Raji (cell line): Measurements from ENCODE around the gene PDK4.

Source experiments
- POLR2A ChIP-seq: IDR thresholded peaks from 2 replicates; pipeline ENCODE4 v1.6.1; 2011; ENCODE audit warnings: low read depth, low read length, control low read depth; ENCODE audit not compliant: insufficient read depth

PDK4 gene

DNA sequence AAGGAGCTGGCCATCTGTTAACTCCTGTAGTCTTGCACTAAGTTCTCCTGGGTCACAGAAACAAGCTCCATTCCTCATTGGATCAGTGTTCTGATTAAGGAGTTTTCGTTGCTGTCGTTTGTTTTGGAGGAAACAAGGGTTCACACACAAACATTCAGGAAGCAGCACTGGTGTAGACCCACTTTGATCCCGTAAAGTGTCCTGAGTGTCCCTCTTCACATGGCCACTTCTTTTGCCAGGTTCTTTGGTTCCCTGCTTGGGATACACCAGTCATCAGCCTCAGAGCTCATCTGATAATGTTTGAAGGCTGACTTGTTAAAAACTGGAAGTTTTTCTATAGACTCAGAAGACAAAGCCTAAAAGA, 10.9 kb downstream of the PDK4 start:
- no peak for TF ChIP-seq POLR2A

DNA sequence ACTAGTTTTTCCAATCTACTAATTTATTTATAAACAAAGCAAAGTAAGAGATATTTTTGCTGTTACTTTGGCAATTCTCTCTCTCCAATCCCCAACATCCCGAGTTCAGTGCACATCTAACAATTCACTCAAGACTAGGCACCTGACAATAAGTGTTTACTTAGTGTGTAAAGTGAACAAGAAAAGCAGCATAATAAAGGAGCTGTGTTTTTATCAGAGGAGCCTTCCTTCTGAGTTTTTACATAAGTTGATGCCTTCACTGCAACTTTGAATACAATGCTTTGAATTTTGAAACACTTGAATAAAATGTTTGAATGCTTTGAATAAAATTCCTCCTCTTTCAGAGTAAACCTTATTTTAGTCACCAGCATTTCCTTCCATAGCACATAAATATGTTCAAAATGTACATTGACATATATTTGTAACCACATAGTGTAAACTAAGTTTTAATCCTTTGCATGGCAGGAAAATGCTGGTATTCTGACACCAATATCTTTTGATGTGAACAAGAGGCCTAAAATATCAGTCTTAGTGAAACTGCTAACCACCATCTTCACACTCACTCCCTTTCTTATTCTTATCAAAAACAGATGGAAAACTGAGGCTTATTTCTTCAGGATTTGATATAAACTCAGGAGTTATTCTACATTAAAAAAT, 11.4 kb downstream of the PDK4 start:
- no peak for TF ChIP-seq POLR2A

DNA sequence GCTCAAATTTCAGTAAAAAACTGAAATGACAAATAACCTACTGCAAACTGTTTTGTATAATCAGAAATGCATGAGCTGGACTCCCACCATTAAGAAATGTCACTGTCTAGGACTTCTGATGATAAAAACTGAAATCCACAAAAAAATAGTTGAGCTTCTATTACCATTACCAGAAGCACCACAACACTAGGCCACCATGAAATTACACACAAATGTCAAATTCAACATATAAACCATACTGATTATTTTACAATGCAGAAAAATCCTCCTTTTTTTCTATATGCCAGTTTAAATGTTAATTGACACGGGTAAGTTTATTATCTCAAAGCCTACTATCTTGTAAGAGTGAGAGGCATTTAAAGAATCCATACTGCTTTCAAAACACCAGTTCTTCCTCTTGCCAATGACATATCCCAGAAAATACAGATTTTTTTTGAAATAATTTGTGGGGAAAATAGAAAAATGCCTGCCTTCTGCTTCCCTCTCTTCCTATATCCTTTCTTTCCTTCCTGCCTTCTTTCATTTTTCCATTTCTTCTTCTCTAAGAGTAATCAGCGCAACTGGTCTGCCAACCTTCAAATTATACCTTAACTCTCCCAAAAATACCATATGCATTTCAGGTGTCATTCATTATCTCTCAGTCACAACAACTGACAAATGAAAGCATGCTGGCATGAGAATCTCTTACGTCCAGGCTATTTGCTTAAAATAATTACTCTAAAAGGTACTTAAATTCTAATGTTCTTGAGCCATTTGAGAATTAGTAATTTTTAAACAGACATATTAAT, 12.3 kb downstream of the PDK4 start:
- no peak for TF ChIP-seq POLR2A

DNA sequence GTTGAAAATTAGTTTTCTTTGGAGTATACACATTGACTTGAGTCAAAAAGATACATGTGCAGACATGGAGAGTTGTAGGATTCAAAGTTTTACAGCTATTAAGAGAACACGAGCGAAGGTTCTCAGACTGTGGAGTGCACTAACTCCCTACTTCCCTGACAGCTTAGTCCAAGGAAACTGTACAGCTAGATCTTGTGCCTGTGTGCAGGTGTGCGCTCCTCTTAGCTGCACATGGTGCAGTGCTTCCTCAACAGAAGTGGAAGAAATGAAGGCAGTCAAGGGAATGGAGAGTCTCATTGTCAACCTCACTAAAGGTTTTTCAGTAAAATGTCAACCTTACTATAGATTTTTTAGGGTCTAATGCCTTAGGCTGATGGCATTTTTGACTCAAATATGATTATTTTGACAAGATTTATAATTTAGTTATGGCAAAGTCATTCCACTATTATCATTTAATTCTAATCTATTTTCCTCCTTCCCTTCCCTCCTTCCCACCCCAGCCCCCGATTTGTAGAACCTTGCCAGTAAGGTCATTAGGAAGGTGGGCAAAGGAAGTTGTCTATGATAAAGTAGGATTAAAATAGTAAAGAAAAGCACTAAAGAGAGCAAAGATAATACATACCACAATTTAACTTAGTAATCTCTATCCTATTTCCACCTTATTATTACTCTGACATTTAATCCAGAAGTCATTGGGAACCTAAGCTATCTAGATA, 13.6 kb downstream of the PDK4 start:
- TF ChIP-seq POLR2A = no peak

DNA sequence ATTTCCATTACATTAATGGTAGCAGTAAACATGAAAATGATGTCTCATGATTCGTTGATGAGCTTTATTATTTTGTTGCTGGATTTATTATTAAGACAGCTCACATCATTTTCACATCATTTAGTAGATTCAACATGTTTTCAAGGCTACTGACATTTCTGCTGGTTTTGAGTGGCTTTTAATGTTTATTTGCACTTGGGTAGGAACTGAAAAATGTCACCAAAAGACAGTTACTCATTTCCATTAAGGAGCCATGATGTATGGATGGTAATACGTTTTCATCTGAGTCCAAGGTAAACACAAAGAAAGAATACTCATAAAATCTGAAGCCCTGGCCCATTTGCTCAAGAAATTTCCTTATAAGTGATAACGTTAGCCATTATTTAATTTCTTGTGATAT, 14.8 kb downstream of the PDK4 start:
- no peak for TF ChIP-seq POLR2A

DNA sequence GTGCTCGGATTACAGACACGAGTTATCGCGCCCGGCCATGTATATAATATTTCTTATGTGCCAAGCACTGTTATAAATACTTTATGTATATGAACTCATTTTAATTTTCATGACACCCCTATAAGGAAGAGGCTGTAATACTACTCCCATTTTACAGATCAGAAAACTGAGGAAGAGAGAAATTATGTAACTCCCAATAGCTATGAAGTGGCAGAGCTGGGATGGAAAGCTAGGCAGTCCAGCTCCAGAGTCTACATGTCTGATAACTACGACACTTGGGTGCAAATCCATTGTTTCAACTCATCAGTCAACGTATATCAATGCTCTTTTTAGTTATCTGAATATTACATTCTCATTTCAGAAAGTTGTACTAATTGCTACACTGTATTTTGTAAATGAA, 17.0 kb downstream of the PDK4 start:
- no peak for TF ChIP-seq POLR2A

DNA sequence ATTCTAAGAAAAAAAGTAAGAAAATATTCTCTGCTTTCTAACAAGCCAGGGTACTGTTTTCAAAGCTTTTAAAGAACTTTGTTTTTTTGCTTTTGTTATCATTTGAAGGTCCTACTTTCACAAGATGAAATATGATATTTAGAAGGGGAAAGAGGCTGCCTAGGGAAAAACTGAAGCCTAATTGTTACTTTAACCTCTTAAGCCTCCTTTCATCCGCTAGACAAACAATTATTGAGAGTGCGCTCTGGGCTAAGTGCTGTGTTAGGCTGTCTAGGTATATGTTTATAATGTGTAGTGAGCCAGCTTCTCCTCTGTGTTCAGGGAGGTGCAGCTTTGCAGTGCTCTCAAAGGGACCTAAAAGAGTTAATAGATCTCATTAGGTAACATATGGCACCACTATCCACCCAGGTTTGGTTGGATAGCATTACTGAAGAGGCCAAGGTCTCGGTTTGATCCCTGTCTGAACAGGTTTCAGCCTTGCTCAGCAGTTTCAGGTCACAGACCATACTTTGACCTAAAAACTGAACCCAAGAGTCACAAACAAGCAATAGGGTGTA, 17.9 kb downstream of the PDK4 start:
- TF ChIP-seq POLR2A = no peak

DNA sequence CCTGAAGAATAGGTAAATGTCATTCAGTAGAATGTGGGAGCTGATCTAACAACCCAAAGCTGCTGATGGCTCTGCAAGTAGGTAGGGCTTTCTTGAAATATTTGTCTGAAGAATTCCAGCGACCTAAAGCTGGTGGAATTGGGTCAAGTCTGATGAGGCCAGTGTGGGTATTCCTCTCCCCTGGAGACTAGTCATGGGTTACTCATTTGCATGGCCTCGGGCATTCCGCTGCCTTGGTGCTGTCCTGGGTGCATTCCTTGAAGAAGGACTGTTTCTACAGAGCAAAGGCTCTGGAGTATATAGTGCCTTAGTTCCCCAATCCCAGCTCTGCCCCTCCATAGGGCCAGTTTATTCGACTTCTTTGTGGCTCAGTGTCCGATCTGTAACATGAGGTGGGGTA, 19.2 kb downstream of the PDK4 start:
- no peak for TF ChIP-seq POLR2A

DNA sequence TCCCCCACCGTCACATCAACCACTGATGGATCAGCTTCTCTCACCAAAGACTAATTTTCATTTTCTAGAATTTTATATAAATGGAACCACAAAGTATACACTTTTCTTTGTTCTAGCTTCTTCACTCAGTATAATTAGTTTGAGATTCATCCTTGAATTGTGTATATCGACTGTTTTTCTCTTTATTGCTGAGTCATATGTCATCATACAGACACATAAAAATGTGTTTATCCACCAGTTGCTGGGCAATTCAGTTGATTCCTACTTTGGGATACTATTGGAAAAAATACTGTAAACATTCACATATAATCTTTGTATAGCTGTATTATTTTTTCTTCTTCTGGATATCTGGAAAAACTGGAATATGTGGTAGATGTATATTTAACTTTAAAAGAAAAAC, 26.6 kb downstream of the PDK4 start:
- TF ChIP-seq POLR2A = no peak

DNA sequence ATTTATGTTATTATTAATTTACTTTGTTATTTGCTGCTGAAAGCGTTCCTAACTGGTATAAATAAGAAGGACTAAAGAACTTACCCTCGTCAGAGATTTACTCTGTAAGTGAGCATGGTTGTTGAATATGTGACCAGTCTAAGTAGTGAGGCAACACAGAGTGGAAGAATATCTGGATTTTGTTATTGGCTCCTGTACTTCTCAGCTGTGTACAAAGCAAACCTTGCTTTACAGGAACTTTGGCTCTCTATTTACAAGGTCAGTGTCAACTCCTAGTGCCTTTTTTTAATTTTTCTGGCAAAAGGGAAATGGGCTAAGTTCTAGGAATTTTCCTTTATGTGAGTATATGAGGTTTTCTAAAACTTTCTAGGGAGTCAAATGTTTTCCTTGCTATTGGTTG, 35.6 kb downstream of the PDK4 start:
- TF ChIP-seq POLR2A = no peak

DNA sequence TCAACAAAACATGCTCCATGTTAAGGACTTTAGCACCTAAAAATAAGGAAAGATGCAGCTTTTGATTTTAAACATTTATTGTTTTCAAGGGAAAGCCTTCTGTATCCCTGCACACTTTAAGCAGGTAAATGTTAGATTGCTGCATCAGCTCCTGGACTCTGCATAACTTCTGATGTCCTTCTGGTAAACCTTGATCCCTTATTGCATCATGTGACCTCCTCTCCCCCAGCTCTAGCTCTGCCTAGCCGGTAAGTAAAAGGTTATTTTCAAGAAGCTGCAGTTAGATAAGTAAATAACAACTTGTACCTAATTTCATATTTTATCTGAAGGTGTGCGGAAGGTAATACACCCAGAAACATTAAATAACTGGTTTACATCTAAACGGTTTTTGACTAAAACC, 37.5 kb downstream of the PDK4 start:
- TF ChIP-seq POLR2A = no peak

DNA sequence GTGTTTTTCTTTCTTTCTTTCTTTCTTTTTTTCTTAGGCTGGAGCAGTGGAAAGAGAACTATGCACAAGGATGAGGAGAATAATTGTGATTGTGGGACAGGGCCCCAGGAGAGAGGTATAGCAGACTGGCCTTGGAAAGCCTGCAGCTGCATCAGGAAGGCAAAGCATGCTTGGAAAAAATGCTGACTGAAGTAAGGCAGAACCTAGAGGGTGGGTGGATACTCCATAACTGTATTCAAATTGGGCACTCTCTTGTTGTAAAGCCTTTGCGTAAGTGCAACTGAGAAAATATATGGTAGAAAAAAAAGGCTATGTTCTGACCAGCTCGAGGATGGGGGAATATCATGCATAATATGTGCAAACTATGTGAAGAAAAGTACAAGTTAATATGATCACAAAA, 39.5 kb downstream of the PDK4 start:
- no peak for TF ChIP-seq POLR2A

DNA sequence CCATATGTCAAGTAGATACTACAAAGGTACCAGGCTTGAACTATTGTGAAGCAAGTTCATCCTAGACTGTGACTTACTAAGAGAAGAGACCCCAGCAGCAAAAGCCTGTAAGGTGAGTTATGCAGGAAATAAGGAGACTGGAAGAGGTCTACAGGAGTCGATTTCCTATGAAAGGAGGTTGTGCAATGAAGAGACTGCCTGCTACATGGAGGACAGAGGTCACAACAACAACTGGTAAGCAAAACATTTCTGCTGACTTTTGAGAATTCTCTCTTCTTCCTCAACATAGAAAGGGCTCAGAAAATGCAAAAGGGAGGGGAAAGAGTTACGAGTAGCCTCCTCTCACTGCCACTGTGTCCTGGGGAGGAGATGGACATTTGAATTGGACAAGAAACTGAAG, 42.4 kb downstream of the PDK4 start:
- no peak for TF ChIP-seq POLR2A

DNA sequence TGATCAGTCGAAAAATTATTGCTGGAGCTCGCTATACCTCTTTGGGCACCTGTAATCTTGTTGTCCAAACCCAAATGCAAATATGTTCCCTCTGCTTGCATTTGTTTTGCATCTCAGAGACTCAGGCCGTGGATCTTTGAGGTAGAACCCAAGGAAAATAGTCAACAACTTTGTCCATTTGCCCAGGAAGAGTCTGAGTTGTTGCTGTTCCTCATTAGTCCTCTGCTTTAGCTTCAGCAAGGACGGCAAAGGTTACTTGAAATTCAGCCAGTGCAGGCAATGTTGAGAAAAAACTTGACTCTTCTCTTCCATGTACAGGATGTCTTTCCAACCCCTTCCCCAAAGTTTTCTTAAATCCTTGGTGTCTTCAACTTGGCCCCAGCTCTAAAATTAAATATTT, 45.8 kb downstream of the PDK4 start:
- TF ChIP-seq POLR2A = no peak

DNA sequence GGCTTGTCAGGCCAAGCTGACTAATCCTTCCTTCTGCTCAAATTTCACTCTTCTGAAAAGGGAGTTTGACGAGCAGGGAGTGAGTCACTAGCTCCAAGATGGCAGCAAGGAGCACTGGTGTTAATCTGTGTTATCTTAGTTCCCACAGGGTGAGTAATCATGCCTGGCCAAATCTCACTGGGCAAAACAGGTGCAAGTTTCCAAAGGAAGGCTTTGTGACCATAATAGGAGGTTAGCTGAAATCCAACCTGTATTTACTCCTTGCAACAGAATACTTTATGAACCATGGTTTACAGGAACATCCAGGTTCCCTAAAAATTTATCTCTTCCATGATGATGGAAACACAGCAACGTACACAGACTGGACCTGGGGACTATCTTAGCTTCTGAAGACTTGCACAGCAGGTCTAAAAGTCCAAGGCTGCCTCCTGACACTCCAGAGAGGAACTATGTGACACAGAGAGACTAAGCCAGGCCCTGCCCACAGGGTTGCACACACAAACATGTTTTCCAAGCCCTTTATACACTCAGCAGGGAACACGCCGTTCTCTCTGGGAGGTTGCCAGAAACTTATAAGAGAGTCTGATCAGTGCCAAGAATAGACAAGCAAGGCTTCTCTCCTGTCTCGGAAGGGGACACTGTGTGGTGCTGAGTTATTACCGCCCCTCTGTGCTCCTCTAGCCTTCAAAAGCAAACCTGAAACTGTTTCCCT, 46.3 kb downstream of the PDK4 start:
- TF ChIP-seq POLR2A = no peak
